Activated CD4-positive, alpha-beta T cell treated with anti-CD3 and anti-CD28 coated beads, Interleukin-10, Interleukin-2, amounts not matched to agents 100 ng/mL and 50 ng/mL, durations not matched to agents 16 hours and 8 hours (primary cell): ENCODE measurements around the gene PSMB7.

Experiments used
- DNase-seq: peaks from one replicate; pipeline ENCODE4 v3.0.0-alpha.2; 2020

PSMB7 gene

DNA sequence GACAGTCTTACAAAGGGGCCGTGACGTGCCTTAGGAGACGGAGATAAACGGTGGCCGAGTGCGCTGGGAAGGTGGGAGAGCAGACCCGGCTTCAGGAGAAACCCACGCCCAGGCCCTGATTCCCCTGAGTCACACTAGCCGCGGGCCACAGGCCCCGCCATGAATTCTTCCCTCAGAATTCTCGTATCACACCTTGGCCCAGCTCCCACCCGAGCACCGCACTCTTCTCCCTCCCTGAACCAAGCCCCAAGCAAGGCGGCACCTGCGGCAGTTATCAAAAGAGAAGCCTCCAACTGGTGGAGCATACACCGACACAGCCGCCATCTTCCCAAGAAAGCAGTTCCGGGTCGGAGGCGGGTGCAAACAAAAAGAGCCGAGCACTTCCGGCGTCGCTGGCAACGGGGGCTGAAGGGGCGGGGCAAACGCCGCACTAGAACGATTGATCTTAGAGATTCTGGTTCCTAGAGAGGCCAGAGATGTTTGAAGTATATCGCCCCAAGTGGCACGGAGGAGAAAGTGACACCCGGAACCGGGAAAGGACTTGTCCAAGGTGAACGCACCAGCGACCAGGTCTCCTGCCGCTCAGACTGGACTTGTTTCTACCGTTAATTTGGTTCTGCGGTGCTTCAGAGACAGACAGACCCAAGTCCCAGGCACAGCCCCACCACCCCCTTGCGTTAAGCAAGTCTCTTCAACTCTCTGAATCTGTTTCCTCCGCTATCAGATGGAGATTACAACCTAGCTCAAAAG is at the start of gene PSMB7:
TSS of gene PSMB7 (minus strand) at position 341 of the 750 bp plus-strand sequence. CDS start at position 324, 17 bp downstream.
- DNase-seq, result peak; percentile 97

DNA sequence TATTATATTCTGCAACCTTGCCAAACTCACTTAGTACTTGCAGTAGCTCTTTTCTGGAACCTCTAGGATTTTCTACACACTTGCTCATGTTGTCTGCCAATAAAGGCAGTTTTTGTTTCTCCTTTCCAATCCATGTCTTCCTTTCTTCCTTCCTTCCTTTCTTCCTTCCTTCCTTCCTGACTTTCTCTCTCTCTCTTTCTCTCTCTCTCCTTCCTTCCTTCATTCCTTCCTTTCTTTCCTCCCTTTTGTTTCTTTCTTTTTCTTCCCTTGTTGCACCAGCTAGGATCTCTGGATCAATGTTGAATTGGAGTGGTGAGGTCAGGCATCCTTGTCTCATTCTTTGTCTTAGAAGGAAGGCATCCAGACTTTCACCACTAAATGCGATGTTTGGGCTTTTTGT is 47.5 kb upstream of the PSMB7 start:
- no peak for DNase-seq

DNA sequence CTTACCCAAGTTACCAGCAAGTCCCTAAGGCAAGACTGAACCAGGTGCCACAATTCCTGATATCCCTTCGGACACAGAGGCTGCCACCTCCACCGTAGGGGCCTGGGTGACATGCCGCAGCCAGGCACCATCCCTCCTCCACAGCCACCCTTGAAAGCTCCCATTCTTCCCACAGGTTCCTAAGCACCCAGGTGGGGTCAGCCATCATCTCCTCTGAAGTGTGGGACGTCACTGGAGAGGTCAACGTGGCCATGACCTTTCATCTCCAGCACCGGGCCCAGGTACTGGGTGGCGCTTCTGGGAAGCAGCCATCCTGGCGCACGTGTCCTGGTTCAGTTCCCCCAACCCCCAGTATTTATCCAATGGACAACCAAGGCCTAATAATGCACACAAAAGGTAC is 43.2 kb upstream of the PSMB7 start:
- DNase-seq, result no peak

DNA sequence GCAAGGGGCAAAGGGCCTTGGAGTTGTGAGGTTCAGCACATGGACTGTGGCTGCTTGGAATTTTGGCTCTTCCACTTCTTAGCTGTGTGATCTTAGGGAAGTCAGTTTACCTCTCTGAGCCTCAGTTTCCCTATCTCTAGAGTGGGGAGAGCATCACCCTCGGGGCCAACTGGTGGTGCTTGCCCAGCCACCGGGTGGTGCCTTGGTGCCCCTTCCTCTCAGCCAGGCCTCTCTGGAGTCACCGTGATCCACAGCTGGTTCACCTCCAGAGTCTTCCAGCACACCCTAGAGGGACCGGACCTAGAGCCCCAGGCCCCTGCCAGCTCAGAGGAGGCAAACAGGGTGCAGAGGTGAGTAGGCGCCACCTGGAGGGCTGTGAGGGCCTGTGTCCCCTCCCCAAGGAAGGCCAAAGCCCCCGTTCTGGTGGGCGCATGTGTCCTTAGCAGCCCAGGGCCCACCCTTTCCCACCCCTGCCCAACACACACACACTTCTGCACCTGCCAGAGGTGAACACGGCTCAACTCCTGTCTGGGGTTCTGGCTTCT is 42.7 kb upstream of the PSMB7 start:
- DNase-seq, result no peak

DNA sequence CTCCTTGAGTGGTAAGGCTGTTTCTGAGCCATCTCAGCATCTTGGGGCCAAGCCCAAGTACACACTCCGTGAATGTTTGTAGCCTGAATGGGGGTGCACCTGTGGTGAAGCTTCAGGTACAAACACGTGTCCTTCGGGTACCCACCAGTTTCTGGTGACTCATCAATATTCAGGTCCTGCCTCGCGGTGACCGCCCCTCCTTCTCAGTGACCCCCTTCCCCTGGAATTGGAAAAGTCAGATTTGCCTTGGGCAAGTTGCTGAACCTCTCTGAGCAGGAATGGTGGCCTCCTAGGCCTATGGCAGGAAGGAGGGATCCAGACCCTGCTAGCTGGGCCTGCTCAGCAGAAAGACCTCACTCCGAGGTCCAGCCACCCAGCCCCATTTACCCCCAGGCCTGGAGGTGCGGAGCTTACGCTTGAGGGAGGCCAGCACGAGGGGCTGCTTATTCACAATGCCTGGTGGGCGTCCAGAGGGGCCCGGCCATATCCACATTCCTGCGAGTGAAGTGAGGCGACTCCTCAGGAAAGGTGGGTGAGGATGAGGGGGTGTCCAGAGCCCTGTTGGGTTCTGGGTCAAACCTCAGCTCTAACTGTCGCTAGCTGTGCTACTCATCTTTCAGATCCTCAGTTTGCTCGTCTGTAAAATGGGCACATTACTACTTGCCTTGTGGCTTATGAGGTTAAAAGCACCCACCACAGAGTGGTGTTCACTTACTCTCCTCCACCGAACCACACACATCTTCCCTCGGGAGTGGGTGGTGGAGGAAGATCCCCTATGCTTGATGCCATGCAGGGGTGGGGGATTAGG is 42.0 kb upstream of the PSMB7 start:
- no peak for DNase-seq

DNA sequence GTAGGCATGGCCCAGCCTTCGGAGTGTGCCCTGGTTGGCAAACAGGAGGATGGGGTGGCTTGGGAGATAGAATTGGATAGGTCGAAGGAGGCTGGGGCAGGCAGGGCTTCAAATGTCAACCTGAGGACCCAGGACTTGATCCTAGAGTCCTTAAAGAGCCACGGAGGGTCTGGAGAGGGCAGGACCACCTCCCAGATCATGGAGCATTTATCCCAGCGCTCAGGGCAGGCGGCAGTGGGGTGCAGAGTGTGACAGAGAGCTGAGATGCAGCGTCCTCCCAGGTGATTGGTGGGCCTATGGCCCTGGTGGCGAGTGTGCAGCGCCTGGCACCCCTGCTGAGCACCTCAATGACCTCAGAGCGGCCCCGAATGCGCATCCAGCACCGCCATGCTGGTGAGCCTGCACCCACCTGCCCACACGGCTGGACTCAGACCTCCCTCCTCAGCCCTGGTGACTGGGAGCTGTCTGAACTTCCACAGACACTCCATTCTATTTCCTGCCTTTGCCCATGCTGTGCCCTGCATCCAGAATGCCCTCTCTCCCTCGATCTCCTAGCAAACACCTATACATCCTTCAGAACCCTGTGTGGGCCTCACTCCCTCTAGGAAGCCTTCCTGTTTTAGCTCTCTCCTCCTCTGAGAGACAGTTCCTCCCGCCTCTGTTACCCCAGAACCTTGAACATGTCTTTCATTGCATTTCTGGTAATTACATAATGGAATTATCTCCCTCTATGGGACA is 41.3 kb upstream of the PSMB7 start:
- DNase-seq, result no peak

DNA sequence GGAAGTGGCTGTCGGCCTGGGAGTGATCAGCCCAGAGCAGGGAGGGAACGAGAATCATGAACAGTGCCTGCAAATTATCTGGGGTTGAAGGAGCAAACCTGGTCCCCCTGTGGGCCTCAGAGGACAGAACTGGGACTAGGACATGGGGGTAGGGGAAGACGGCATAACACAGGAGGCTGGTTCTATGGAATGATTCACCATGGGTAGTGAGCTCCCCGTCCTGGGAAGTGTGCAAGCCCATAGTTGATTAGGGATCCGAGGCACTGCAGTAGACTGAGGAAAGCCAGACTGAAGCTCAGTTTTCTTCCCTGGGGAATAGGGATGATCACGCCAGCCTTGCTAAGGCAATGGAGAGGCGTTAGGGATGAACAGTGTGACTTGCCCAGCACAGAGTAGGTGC is 40.6 kb upstream of the PSMB7 start:
- DNase-seq, result no peak

DNA sequence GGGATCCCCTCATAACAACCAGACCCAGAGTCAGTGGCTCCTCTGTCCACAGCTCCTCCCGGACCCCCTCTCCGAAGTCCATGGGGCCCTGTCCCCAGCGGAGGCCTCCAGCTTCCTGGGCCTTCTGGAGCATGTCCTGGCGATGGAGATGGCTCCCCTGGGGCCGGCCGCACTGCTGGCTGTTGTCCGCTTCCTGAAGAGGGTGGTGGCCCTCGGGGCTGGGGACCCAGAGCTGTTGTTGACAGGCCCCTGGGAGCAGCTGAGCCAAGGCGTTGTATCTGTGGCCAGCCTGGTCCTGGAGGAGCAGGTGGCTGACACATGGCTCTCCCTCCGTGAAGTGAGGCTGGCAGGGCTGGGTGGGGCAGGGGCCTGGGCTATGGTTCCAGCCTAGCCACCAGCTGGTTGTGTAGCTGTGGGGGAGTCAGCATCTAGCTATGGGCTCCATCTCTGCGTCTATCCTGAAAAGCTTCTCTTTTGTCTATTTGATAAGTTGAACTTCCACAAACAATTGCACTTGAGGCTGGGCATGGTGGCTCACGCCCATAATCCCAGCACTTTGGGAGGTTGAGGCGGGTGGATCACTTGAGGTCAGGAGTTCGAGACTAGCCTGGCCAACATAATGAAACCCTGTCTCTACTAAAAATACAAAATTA is 39.7 kb upstream of the PSMB7 start:
- no peak for DNase-seq

DNA sequence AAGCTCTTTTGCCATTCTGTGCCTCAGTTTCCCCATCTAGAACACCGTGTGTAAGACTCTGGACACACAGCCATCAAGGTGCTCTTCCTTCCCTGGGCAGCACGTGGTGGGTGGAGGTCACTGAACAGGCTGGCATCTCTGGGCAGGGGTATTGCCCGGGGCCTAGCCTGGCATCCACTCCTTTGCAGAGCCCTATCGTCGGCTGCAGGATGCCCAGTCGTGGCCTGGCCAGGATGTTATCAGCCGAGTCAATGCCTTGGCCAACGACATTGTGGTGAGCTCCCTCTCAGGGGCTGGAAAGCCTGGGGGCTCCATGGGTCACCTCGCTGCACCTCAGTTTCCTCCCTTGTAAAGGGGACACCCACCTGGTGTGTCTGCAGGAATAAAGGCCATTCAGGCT is 39.1 kb upstream of the PSMB7 start:
- DNase-seq, result no peak

DNA sequence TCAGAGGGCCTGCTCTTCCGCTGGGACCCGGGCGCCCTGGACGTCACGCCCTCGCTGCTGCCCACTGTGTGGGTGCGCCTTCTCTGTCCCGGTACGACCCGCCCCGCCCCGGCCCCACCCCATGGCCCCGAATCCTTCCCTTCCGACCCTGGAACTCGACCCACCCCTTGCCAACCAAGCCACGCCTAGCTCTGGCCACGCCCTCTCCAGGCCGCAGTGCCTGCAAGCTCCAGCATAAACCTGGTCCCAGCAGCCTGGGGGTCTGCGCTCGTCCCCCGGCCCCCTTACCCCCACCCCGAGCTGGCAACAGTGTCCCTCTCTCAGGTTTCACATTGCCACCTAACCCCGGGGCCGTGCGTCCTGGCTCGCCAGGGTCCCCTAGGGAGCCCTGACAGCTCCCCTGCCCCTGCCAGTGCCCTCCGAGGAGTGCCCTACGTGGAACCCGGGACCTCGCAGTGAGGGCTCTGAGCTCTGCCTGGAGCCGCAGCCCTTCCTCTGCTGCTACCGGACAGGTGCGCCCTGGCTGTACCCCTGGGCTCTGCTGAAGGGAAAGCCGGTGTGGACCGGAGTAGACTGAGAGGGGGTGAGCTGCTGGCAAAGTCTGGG is 38.4 kb upstream of the PSMB7 start:
- no peak for DNase-seq

DNA sequence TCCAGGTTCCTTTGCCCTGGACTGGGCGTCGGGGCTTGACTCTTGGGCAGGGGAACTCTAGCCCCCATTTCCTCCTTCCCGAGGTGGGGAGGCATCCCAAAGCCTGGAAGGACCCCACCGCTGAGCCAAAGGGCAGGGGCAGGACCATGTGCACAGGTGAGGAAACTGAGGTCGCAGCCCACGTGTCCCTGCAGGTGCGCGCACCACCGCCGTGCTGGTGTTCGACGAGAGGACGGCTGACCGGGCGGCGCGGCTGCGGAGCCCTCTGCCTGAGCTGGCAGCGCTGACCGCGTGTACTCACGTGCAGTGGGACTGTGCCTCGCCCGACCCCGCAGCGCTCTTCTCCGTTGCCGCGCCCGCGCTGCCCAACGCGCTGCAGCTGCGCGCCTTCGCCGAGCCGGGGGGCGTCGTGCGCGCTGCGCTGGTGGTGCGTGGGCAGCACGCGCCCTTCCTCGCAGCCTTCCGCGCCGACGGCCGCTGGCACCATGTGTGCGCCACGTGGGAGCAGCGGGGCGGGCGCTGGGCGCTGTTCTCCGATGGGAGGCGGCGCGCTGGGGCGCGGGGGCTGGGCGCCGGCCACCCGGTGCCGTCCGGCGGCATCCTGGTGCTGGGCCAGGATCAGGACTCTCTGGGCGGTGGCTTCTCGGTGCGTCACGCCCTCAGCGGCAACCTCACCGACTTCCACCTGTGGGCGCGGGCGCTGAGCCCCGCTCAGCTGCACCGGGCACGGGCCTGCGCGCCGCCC is 37.8 kb upstream of the PSMB7 start:
- no peak for DNase-seq

DNA sequence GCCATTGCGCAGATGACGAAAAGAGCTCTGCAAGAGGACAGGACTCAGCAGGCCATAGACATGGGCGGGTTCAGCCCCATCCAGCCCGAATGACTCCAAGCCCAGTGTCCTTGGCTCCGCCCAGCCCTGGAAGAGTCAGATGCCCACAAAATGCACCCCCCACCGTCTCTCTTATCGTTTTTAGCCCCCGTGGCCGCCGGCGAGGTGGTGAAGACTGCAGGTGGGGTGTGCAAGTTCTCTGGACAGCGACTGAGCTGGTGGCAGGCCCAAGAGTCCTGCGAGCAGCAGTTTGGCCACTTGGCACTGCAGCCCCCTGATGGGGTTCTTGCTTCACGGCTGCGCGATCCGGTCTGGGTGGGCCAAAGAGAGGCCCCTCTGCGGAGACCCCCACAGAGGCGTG is 37.1 kb upstream of the PSMB7 start:
- no peak for DNase-seq

GRCh38 chr9:124450931-124451661 is 35.9 kb upstream of the PSMB7 start:
- DNase-seq, result no peak

DNA sequence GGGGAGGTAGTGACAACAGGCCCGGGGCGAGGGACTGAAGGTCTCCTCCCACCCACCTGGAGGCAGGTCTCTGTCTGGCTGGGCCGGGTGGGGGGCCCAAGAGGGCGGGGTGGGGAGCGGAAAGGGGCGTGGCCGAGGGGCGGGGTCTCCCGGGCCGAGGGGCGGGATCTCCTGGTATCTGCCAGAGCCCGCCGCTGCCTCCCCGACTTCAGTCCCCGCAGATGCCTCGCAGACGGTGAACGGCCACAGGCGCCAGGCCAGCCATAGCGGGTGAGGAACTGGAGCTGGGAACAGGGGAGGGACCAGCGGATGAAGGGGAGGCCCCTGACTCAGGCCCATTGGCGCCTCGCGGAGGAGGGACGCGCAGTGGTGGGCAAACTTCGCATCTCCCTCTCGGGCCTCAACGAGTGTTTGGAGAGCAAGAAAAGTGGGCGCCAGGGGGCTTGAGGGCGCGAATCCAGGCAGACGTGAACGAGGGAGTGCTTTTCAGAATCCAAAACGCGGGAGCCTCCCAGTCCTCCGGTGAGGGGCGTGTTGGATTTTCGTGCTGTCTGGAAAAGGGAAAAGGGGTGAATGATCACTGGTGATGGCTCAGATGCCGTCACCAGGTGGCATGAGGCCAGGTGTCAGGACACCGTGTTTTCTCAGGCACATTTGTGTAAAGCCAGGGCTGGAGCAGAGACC is 35.1 kb upstream of the PSMB7 start, which contains the start of gene ADGRD2:
TSS of gene ADGRD2 (plus strand) at position 211 of the 684 bp plus-strand sequence. CDS start 1,216 bp downstream, outside the sequence.
- no peak for DNase-seq

GRCh38 chr9:124449381-124450151 is 34.3 kb upstream of the PSMB7 start:
- no peak for DNase-seq

- DNase-seq, result no peak
Measured at GRCh38 chr9:124448019-124448418, 32.8 kb upstream of the PSMB7 start.

DNA sequence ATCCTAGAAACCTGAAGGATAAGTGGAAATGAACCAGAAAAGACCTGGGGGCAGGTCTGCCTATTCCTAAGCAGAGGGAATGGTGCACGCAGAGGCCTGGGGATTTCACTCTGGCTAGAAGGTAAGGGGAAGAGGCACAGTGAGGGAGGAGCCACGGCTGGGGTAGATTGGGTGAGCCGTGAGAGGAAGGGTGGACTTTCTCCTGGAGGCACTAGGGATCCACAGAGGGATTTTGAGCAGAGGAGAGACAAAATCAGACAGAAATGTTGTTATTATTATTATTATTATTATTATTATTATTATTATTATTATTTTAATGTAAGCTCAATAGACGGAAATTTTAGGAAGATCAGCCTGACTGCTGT is 32.0 kb upstream of the PSMB7 start:
- DNase-seq, result no peak

GRCh38 chr9:124444166-124444565 is 28.9 kb upstream of the PSMB7 start:
- DNase-seq, result no peak

DNA sequence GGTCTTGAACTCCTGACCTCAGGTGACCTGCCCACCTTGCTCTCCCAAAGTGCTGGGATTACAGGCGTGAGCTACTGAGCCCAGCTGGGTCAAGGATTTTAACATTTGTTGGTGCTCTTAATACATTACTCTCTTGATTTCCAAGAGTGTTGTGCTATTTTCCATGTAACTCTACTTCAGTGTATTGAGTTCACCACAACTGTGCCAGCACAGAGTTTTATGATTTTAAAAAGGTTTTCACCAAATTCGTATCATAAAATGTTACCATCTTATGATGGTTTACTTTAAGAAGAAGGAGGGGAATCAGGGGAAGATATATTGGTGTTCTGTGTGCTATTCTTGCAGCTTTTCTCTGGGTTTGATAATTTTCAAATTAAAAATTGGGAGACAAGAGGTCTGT is 28.4 kb upstream of the PSMB7 start:
- DNase-seq, result no peak
